GM21723 (cell line): ENCODE data around the gene ESAM.
"Not testable (repeated sequence)": the region's sequence is repeated elsewhere in the genome, so short reads cannot be mapped to it uniquely, and the experiment has no call there.

Experiments used
- ATAC-seq: cut with Tn5 transposase; IDR thresholded peaks from one replicate; pipeline ENCODE4 v1.9.1; 2021; ENCODE audit warnings: mild to moderate bottlenecking, moderate library complexity; ENCODE audit not compliant: unreplicated experiment

Gene ESAM

GRCh38 chr11:124776865-124777645 lies 15.0 kb upstream of the ESAM start:
- ATAC-seq = no peak

GRCh38 chr11:124770959-124771358 lies 8.9 kb upstream of the ESAM start:
- not testable (repeated sequence) for ATAC-seq

- no peak for ATAC-seq
These were observed 8.0 kb upstream of the ESAM start for GRCh38 chr11:124769806-124770774.

- no peak for ATAC-seq
These were observed 6.8 kb upstream of the ESAM start for GRCh38 chr11:124768914-124769313.

- ATAC-seq = no peak
These were observed 4.1 kb upstream of the ESAM start for GRCh38 chr11:124766156-124766555.

- ATAC-seq = peak; percentile 37
These were observed 1.3 kb upstream of the ESAM start for GRCh38 chr11:124763156-124763947.

GRCh38 chr11:124762624-124763155 lies 600 bp upstream of the ESAM start:
- peak; percentile 29 for ATAC-seq

- no peak for ATAC-seq
These were observed 587 bp downstream of the ESAM start for GRCh38 chr11:124761301-124762104.

- ATAC-seq = no peak
These were observed 1.3 kb downstream of the ESAM start for GRCh38 chr11:124760806-124761205.

- no peak for ATAC-seq
These were observed 1.9 kb downstream of the ESAM start for GRCh38 chr11:124760205-124760652.

- no peak for ATAC-seq
These were observed 2.6 kb downstream of the ESAM start for GRCh38 chr11:124759266-124760204.

- peak; percentile 58 for ATAC-seq
These were observed 3.5 kb downstream of the ESAM start for GRCh38 chr11:124758355-124759265.

- ATAC-seq = no peak
These were observed 4.8 kb downstream of the ESAM start for GRCh38 chr11:124757320-124757719.

GRCh38 chr11:124756753-124757227 lies 5.3 kb downstream of the ESAM start:
- ATAC-seq = no peak

GRCh38 chr11:124756033-124756752 lies 5.9 kb downstream of the ESAM start:
- ATAC-seq = no peak

- no peak for ATAC-seq
These were observed 7.4 kb downstream of the ESAM start for GRCh38 chr11:124754710-124755109.

- ATAC-seq = no peak
These were observed 7.8 kb downstream of the ESAM start for GRCh38 chr11:124754309-124754708.
